Measurements from ENCODE around the gene BLOC1S1. TPM values are rescaled to one million over a fixed set of nuclear protein-coding genes. Genes with fewer than 3 reads are reported as not detected.

The BLOC1S1 gene
- total RNA-seq, 2 experiments from 2014 or later: 164 to 181 TPM

DNA sequence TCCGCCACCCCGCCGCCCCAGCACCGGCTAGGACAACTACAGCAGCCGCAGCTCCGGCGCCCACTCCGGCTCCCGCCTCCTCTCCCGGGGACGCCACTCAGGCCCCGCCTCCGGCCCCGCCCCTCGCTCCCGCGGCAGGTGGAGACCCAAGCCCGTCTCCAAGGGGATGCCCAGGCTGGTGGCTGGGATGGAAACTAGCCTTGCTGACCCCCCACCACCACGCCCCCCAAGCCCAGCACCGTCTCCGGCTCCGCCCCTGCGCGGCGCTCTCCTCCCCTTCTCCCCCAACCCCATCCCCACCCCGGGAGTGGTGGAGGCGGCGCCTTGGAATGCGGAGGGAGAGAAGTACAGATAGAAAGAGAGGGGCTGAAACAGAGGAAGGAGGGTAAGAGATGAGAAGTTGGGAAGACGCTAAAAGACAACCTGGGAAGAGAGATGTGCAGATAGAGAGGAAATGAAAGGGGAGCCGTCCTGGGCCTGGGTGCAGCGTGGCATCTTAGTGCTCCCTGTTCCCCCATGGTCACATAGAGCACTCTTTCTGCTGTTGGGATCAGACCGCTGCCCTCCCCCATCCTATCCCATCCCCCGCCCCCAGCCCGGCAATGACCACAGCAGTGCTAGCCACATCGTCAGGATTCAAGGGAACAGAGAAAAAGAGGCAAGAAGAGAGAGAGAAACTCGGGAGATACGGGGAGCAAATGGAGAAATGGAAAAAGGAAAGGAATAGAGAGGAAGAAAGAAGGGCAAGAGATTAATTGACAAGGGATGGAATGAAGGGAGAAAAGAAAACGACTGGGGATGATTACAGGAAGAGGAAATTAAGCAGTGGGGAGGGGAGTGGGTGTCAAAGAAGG is 7.8 kb upstream of the BLOC1S1 start, which contains the start of gene ITGA7:
Gene ITGA7 (minus strand): TSS at position 64 of the 854 bp plus-strand sequence. CDS start 222 bp downstream, outside the sequence.
- Mint-ChIP-seq H3K27ac (no peak within 1 kb of the TSS), H3K36me3 (ENCODE audit: low read depth) (no peaks in the 10 kb centered on the region), H3K27me3 (peaks cover 48% of the 10 kb centered on the region), H3K4me1 (peaks cover 20% of the 10 kb centered on the region), H3K4me3 (peak within 1 kb of the TSS; percentile 70), H3K9me3 (no peaks in the 10 kb centered on the region)
- DNase-seq: peak; percentile 60
- POLR2A ChIA-PET: no interaction called here
- CTCF ChIA-PET: interaction anchor here (1.2 to 1.7 kb wide), 2 partner anchors 15 to 17 kb away, joined by 3 read pairs; no protein-coding TSS in a partner anchor

DNA sequence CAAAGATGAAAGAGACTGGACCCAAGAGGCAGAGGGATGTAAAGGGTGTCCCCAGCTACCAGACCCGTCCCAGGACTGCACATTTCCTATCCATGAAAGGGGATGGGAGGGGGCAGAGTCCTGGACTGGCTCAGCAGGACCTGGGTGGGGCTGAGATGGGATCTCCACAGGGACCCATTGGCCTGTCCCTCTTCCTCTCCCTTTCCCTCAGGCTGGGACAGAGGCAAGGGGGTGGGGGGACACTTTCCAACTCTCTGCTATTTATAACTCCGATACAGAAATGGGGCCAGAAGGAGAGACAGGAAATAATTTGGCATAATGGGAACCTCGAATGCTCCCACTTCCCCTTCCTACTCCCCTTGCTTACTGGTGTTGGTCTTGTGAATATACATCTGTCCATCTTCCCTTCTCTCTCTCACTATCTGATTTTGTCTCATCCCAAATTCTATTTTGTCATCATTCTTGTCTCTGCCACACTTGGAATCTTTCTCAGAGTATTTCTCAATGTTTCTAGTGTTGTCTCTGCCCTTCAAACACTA is 7.1 kb upstream of the BLOC1S1 start:
- Mint-ChIP-seq H3K9me3 (no peaks in the 10 kb centered on the region), H3K4me1 (peaks cover 20% of the 10 kb centered on the region), H3K27me3 (peaks cover 49% of the 10 kb centered on the region), H3K4me3 (peak overlapping the region; percentile 70), H3K36me3 (ENCODE audit: low read depth) (no peaks in the 10 kb centered on the region), H3K27ac (no peak overlapping the region)
- POLR2A ChIA-PET: no interaction called here
- CTCF ChIA-PET: no interaction called here
- DNase-seq: no peak

GRCh38 chr12:55711786-55712553 is 3.9 kb upstream of the BLOC1S1 start:
- H3K27me3 Mint-ChIP-seq: peaks cover 45% of the 10 kb centered on the region
- no peak for DNase-seq
- H3K4me3 Mint-ChIP-seq: no peak overlapping the region
- H3K27ac Mint-ChIP-seq: no peak overlapping the region
- peaks cover 31% of the 10 kb centered on the region for H3K4me1 Mint-ChIP-seq
- peaks cover 3% of the 10 kb centered on the region for H3K36me3 Mint-ChIP-seq (ENCODE audit: low read depth)
- ChIA-PET CTCF (interaction anchor here (1.5 kb wide), 1 partner anchor 13 kb away, joined by 7 read pairs; no protein-coding TSS in a partner anchor), POLR2A (interaction anchor here (0.6 kb wide), 1 partner anchor 72 kb away, joined by 5 read pairs; no protein-coding TSS in a partner anchor)
- no peaks in the 10 kb centered on the region for H3K9me3 Mint-ChIP-seq

DNA sequence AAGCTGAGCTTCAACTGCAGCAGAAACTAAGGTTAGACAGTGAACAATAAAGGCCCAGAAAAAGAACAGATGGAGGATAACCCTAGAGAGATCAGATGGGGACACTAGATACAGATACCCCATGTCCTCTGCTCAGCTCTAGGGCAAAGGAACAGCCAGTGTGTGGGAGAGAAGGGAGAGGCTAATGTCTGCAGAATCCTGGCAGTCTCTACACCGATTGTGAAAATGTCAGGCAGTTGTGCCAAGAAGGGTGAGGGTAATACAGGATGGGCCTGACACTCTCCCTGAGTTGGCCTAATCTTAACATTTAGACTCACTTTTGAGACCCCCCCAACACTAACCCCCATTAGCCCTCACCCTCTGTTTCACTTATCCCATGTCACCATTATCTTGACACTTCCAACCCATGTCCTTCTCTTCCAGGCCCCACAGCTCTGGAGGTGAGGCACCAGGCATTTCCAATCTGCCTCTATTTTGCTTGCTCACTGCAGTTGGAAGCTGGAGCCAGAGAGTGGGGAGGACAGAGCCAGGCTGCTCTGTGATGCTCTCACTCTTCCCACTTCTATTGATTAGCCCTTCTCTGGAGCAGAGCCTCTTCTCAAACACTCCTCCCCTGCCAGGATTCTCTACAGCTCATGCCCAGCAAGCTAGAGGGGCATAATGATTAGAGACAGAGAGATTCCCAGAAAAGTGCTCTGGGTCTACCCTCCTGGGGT is 3.0 kb upstream of the BLOC1S1 start:
- ChIA-PET CTCF (interaction anchor here (1.5 kb wide), 1 partner anchor 12 kb away, joined by 7 read pairs; no protein-coding TSS in a partner anchor), POLR2A (interaction anchor here (0.6 kb wide), 1 partner anchor 73 kb away, joined by 5 read pairs; no protein-coding TSS in a partner anchor)
- Mint-ChIP-seq H3K9me3 (no peaks in the 10 kb centered on the region), H3K27ac (no peak overlapping the region), H3K36me3 (ENCODE audit: low read depth) (peaks cover 11% of the 10 kb centered on the region), H3K27me3 (peaks cover 41% of the 10 kb centered on the region), H3K4me3 (no peak overlapping the region), H3K4me1 (peaks cover 35% of the 10 kb centered on the region)
- no peak for DNase-seq

DNA sequence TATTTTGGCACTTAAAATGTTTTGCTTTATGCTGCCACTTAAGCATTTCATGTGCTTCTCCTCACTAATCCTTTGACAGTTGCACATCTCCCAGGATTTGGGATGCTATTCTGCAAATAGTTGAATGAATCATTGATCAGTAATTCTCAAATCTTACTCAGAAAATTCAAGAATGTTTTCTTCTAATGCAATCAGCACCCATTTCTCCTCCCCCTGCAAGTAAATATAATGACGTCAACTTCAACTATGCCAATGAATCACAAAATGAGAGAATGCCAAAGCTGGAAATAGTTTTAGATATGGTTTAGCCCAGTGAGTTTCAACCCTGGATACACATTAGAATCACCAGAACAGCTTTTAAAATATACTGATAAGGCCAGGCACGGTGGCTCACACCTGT is 2.1 kb upstream of the BLOC1S1 start:
- no peak overlapping the region for H3K4me3 Mint-ChIP-seq
- peaks cover 37% of the 10 kb centered on the region for H3K4me1 Mint-ChIP-seq
- H3K36me3 Mint-ChIP-seq (ENCODE audit: low read depth): peaks cover 20% of the 10 kb centered on the region
- H3K9me3 Mint-ChIP-seq: no peaks in the 10 kb centered on the region
- no peak for DNase-seq
- H3K27me3 Mint-ChIP-seq: peaks cover 34% of the 10 kb centered on the region
- ChIA-PET POLR2A (no interaction called here), CTCF (no interaction called here)
- H3K27ac Mint-ChIP-seq: no peak overlapping the region

DNA sequence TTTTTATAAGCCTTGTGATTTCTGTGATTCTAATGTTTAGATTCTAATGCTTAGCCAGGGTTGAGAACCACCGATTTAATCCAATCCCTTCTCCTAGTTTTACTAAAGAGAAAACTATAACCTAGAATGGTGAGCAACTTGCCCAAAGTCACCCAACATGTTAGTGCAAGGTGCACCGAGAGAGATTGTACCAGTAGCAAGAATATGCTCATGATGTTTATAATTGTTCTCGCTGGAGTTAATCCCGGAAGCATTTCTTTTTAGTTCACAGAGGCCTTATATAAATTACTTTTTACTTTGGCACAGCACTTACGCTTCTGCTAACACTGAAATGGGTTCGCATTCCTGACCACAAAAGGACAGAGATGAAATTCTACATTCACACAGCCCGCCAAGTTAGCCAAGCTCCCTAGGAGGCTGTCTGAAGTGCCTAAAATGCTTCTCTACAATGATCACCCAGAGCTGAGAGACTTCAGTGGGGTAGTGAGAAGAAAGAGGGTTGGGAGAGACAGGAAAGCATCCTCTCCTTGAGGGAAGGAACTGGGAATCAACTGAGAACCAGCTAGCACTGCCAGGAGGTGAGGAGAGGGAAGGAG is 579 bp upstream of the BLOC1S1 start:
- Mint-ChIP-seq H3K9me3 (no peaks in the 10 kb centered on the region), H3K4me3 (peak overlapping the region; percentile 91), H3K27me3 (peaks cover 22% of the 10 kb centered on the region), H3K36me3 (ENCODE audit: low read depth) (peaks cover 25% of the 10 kb centered on the region), H3K4me1 (peaks cover 39% of the 10 kb centered on the region), H3K27ac (peak overlapping the region; percentile 95)
- CTCF ChIA-PET: interaction anchor here (1.0 to 9.0 kb wide), 9 partner anchors 9 to 210 kb away, joined by 3 to 75 read pairs (median 5); partner anchors contain the start of gene CD63
- no peak for DNase-seq
- POLR2A ChIA-PET: interaction anchor here (1.0 kb wide), 2 partner anchors 9 to 10 kb away, joined by 4 to 5 read pairs; no protein-coding TSS in a partner anchor

DNA sequence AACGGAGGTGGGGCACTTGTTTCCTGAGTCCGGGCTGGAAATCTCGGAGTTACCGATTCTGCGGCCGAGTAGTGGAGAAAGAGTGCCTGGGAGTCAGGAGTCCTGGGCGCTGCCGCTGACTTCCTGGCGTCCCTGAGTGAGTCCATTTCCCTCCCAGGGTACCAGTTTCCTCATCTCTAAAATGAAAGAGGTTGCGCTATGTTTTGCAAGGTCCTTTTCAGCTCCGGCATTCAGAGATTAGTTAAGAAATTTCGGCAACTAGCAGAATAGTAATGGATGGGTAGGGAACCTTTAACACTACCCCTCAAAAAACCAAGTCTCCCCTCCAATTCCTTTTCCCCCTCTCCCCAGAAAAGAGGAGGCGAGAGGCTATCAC is 724 bp downstream of the BLOC1S1 start:
- ChIA-PET CTCF (interaction anchor here (0.7 to 9.0 kb wide), 12 partner anchors 8 to 1396 kb away, joined by 3 to 75 read pairs (median 4); partner anchors contain the start of gene CD63), POLR2A (no interaction called here)
- H3K27ac Mint-ChIP-seq: peak overlapping the region; percentile 95
- H3K9me3 Mint-ChIP-seq: no peaks in the 10 kb centered on the region
- peaks cover 46% of the 10 kb centered on the region for H3K4me1 Mint-ChIP-seq
- H3K27me3 Mint-ChIP-seq: peaks cover 16% of the 10 kb centered on the region
- peaks cover 26% of the 10 kb centered on the region for H3K36me3 Mint-ChIP-seq (ENCODE audit: low read depth)
- DNase-seq: no peak
- H3K4me3 Mint-ChIP-seq: peak overlapping the region; percentile 91

- peaks cover 46% of the 10 kb centered on the region for H3K4me1 Mint-ChIP-seq
- POLR2A ChIA-PET: no interaction called here
Observed at GRCh38 chr12:55717011-55718007, 1.5 kb downstream of the BLOC1S1 start.

GRCh38 chr12:55718015-55718414 is 2.2 kb downstream of the BLOC1S1 start:
- Mint-ChIP-seq H3K9me3 (no peaks in the 10 kb centered on the region), H3K27me3 (peaks cover 4% of the 10 kb centered on the region), H3K4me3 (peak overlapping the region; percentile 91), H3K27ac (peak overlapping the region; percentile 54), H3K4me1 (peaks cover 46% of the 10 kb centered on the region), H3K36me3 (ENCODE audit: low read depth) (peaks cover 26% of the 10 kb centered on the region)
- ChIA-PET CTCF (interaction anchor here (3.6 to 9.0 kb wide), 2 partner anchors 11 to 20 kb away, joined by 17 to 75 read pairs; partner anchors contain the start of gene CD63), POLR2A (no interaction called here)
- no peak for DNase-seq

More at GRCh38 chr12:55717011-55718007, 1.5 kb downstream of the BLOC1S1 start:
- DNase-seq: no peak
- H3K4me3 Mint-ChIP-seq: peak overlapping the region; percentile 91
- peak overlapping the region; percentile 95 for H3K27ac Mint-ChIP-seq
- H3K36me3 Mint-ChIP-seq (ENCODE audit: low read depth): peaks cover 26% of the 10 kb centered on the region
- no peaks in the 10 kb centered on the region for H3K9me3 Mint-ChIP-seq
- peaks cover 11% of the 10 kb centered on the region for H3K27me3 Mint-ChIP-seq
- CTCF ChIA-PET: interaction anchor here (0.7 to 9.0 kb wide), 5 partner anchors 12 to 1395 kb away, joined by 3 to 75 read pairs (median 5); partner anchors contain the start of gene CD63

DNA sequence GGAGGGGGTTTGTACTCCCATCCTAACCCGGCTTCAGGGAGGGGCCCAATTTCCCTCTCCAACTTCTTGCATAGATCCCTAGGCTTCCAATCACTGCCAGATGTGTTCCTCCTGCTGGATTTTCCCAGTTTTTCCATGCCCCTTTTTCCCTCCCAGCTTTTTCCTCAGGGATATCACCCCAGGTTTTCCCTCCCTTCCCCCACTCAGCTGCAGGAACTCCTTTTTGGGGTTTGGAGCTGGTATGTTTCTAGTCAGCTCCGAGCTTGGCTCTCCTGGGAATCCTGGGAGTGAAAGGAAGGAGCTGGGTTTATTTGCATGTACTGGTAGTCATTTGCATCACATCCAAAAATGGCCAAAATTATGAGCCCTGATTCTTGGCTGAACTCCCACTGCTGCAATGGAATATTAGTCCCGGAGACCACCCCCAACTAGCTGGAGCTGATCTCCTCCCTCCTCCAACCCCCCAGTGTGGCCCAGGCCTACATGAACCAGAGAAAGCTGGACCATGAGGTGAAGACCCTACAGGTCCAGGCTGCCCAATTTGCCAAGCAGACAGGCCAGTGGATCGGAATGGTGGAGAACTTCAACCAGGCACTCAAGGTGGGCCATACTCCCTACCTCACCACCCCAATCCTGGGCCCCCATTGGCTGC is 2.9 kb downstream of the BLOC1S1 start:
- Mint-ChIP-seq H3K9me3 (no peaks in the 10 kb centered on the region), H3K27me3 (peaks cover 3% of the 10 kb centered on the region), H3K4me3 (no peak overlapping the region), H3K36me3 (ENCODE audit: low read depth) (peaks cover 28% of the 10 kb centered on the region), H3K4me1 (peaks cover 46% of the 10 kb centered on the region), H3K27ac (peak overlapping the region; percentile 54)
- CTCF ChIA-PET: interaction anchor here (1.1 to 9.0 kb wide), 3 partner anchors 11 to 19 kb away, joined by 3 to 75 read pairs (median 17); partner anchors contain the start of gene CD63
- POLR2A ChIA-PET: no interaction called here
- no peak for DNase-seq
